A549 (cell line): ENCODE results near the gene GIT1. TPM values are rescaled to one million over a fixed set of nuclear protein-coding genes. Genes with fewer than 3 reads are reported as not detected.

Experiments
- ATAC-seq, 2 experiments: fragments of 200-7000 bp in 1 of 2; fragments of >200 bp in 1 of 2; cut with Nextera tagmentation in 1 of 2; cut with Tn5 transposase in 1 of 2; 3 replicates each; pipeline versions ENCODE4 v1.8.0 to v1.9.1; 2018 to 2020; ENCODE audit warnings: mild to moderate bottlenecking in 1 of 2, moderate library complexity in 1 of 2
- CTCF ChIA-PET: fragments of 300-600 bp; sonication (Branson Sonifier 250); formaldehyde crosslinking; extraction: SDS; loops from one replicate; lab custom pipeline; 2021; ENCODE audit warnings: antibody characterized with exemption, inconsistent platforms; lab: Yijun Ruan, JAX
- POLR2A ChIA-PET: fragments of 350-600 bp; formaldehyde crosslinking; extraction: SDS; loops from one replicate; lab custom pipeline; 2021; ENCODE audit warnings: antibody characterized with exemption, inconsistent platforms; lab: Yijun Ruan, JAX
- DNase-seq, 2 experiments: peaks; one replicate each; pipeline versions ENCODE4 v3.0.0 to v3.0.0-alpha.2; 2011 to 2016; ENCODE audit warnings: low read depth in 1 of 2, low spot score in 1 of 2
- FAIRE-seq: peaks from 2 replicates; lab custom pipeline; 2011; peaks lifted over from hg19 to GRCh38; lab: Jason Lieb, UNC
- H3K27ac ChIP-seq, 2 experiments: fragments of >200 bp; sonication (Bioruptor Twin); formaldehyde crosslinking; 3 replicates each; pipeline ENCODE4 v1.5.1; 2016 to 2017
- H3K4me1 ChIP-seq: fragments of >200 bp; sonication (Bioruptor Twin); formaldehyde crosslinking; 3 replicates; pipeline ENCODE4 v1.6.1; 2016
- H3K4me2 ChIP-seq: fragments of >200 bp; sonication (Bioruptor Twin); formaldehyde crosslinking; 3 replicates; pipeline ENCODE4 v1.6.1; 2016
- H3K4me3 ChIP-seq: fragments of >200 bp; sonication (Bioruptor Twin); formaldehyde crosslinking; 3 replicates; pipeline ENCODE4 v1.5.1; 2016
- H3K9me3 ChIP-seq: fragments of >200 bp; sonication (Bioruptor Twin); formaldehyde crosslinking; 3 replicates; pipeline ENCODE4 v1.6.1; 2016
- CBX2 ChIP-seq: fragments of 200-600 bp; sonication (generic); IDR thresholded peaks from 2 replicates; pipeline ENCODE4 v1.6.1; 2016; ENCODE audit warnings: low read depth, mild to moderate bottlenecking, borderline replicate concordance
- CHD2 ChIP-seq: fragments of 150-350 bp; IDR thresholded peaks from 2 replicates; pipeline ENCODE4 v1.6.1; 2014; ENCODE audit warnings: low read length; ENCODE audit not compliant: partially characterized antibody
- CHD4 ChIP-seq: fragments of 200-600 bp; sonication (generic); IDR thresholded peaks from 2 replicates; pipeline ENCODE4 v1.6.1; 2016; ENCODE audit warnings: antibody characterized with exemption, mild to moderate bottlenecking, borderline replicate concordance
- EP300 ChIP-seq, 2 experiments: fragments of >200 bp; sonication (Bioruptor Twin); formaldehyde crosslinking; IDR thresholded peaks; 2 replicates in 1 of 2; 3 replicates in 1 of 2; pipeline ENCODE4 v1.6.1; 2016 to 2017
- ESRRA ChIP-seq: fragments of 150-350 bp; IDR thresholded peaks from 2 replicates; pipeline ENCODE4 v1.6.1; 2014; ENCODE audit warnings: mild to moderate bottlenecking, low read length, borderline replicate concordance
- FOSL2 ChIP-seq, 2 experiments: fragments of 450-650 bp in 1 of 2; fragments of >200 bp in 1 of 2; sonication (Bioruptor Twin) in 1 of 2; formaldehyde crosslinking; IDR thresholded peaks; 2 replicates each; pipeline versions ENCODE4 v1.5.0 to v1.6.1; 2016 to 2020; ENCODE audit warnings: mild to moderate bottlenecking in 1 of 2, moderate library complexity in 1 of 2
- GATA3 ChIP-seq: IDR thresholded peaks from 2 replicates; pipeline ENCODE4 v1.6.1; 2012; ENCODE audit warnings: borderline replicate concordance
- HOXA7 ChIP-seq: fragments of 250-450 bp; sonication (Bioruptor Pico); IDR thresholded peaks from 2 replicates; pipeline ENCODE4 v1.5.0; 2020; ENCODE audit warnings: mild to moderate bottlenecking, moderate library complexity
- HOXB13 ChIP-seq: fragments of 250-450 bp; sonication (Bioruptor Pico); IDR thresholded peaks from 2 replicates; pipeline ENCODE4 v1.5.0; 2020; ENCODE audit warnings: low read depth, mild to moderate bottlenecking, moderate library complexity
- JUN ChIP-seq, 2 experiments: fragments of >200 bp; sonication (Bioruptor Twin); formaldehyde crosslinking; IDR thresholded peaks; 2 replicates in 1 of 2; 3 replicates in 1 of 2; pipeline ENCODE4 v1.6.1; 2016 to 2017
- JUNB ChIP-seq: fragments of >200 bp; sonication (Bioruptor Twin); formaldehyde crosslinking; IDR thresholded peaks from 2 replicates; pipeline ENCODE4 v1.6.1; 2016
- MYC ChIP-seq: IDR thresholded peaks from 2 replicates; pipeline ENCODE4 v1.6.1; 2012; ENCODE audit warnings: mild to moderate bottlenecking, inconsistent platforms, low read length, improper control_type of control experiment, borderline replicate concordance
- PHF8 ChIP-seq: fragments of 200-600 bp; sonication (generic); IDR thresholded peaks from 2 replicates; pipeline ENCODE4 v1.6.1; 2016; ENCODE audit warnings: low read depth, mild to moderate bottlenecking, antibody characterized with exemption, moderate library complexity, borderline replicate concordance
- POLR2A ChIP-seq: IDR thresholded peaks from 2 replicates; pipeline ENCODE4 v1.6.1; 2012; ENCODE audit warnings: mild to moderate bottlenecking, low read length
- RFX5 ChIP-seq: fragments of 450-650 bp; IDR thresholded peaks from 2 replicates; pipeline ENCODE4 v1.7.1; 2014; ENCODE audit warnings: antibody characterized with exemption, mild to moderate bottlenecking, moderate library complexity
- ZNF302 ChIP-seq: fragments of 250-450 bp; sonication (Bioruptor Pico); IDR thresholded peaks from 2 replicates; pipeline ENCODE4 v1.9.0; 2021; ENCODE audit warnings: inconsistent platforms, mild to moderate bottlenecking, moderate library complexity
- WGBS: methylation state at CpG from one replicate; pipeline ENCODE4 v1.1.6; 2017; ENCODE audit errors: missing lambda C conversion rate; 5-methylcytosine and 5-hydroxymethylcytosine counted together
- polyA minus RNA-seq: library from RNA; depleted of rRNA, polyadenylated mRNA; stranded (reverse); fragments of >200 nt; gene quantifications from 2 replicates; pipeline ENCODE4 v1.2.3, GENCODE V29; 2011; rRNA and poly(A)+ RNA removed
- polyA plus RNA-seq, 4 experiments: library from polyadenylated mRNA; depleted of rRNA in 3 of 4; stranded (reverse); fragments of >200 nt; fragmentation: RNase III in 1 of 4; extraction: RNeasy Plus Mini Kit Qiagen cat#74134 plus additional on column Dnase treatment in 1 of 4; gene quantifications; 2 replicates in 3 of 4; 3 replicates in 1 of 4; pipeline ENCODE4 v1.2.3, GENCODE V29; 2011 to 2017
- TF ChIP-seq, protein P1 (sequence below): IDR thresholded peaks from 2 replicates; pipeline ENCODE4 v1.6.1; 2012
- TF ChIP-seq, protein P2 (sequence below): IDR thresholded peaks from 2 replicates; pipeline ENCODE4 v1.6.1; 2012
- TF ChIP-seq, protein P3 (sequence below): fragments of >200 bp; sonication (Bioruptor Twin); formaldehyde crosslinking; IDR thresholded peaks from 3 replicates; pipeline ENCODE4 v1.6.1; 2016
- TF ChIP-seq, protein P4 (sequence below): fragments of >200 bp; sonication (Bioruptor Twin); formaldehyde crosslinking; IDR thresholded peaks from 3 replicates; pipeline ENCODE4 v1.5.1; 2016
- TF ChIP-seq, protein P5 (sequence below): fragments of 250-450 bp; sonication (Bioruptor Pico); IDR thresholded peaks from 2 replicates; pipeline ENCODE4 v1.5.0; 2021; ENCODE audit warnings: mild to moderate bottlenecking, moderate library complexity, borderline replicate concordance

GIT1 gene, protein sequence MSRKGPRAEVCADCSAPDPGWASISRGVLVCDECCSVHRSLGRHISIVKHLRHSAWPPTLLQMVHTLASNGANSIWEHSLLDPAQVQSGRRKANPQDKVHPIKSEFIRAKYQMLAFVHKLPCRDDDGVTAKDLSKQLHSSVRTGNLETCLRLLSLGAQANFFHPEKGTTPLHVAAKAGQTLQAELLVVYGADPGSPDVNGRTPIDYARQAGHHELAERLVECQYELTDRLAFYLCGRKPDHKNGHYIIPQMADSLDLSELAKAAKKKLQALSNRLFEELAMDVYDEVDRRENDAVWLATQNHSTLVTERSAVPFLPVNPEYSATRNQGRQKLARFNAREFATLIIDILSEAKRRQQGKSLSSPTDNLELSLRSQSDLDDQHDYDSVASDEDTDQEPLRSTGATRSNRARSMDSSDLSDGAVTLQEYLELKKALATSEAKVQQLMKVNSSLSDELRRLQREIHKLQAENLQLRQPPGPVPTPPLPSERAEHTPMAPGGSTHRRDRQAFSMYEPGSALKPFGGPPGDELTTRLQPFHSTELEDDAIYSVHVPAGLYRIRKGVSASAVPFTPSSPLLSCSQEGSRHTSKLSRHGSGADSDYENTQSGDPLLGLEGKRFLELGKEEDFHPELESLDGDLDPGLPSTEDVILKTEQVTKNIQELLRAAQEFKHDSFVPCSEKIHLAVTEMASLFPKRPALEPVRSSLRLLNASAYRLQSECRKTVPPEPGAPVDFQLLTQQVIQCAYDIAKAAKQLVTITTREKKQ
- 53.0 and 56.8 TPM in 2 replicates for polyA plus RNA-seq (2011; rRNA removed)
- 73.4 and 97.2 TPM in 2 replicates for polyA plus RNA-seq (2012; cell fraction: cytosol; rRNA removed)
- 121 and 187 TPM in 2 replicates for polyA plus RNA-seq (2012; cell fraction: nucleus; rRNA removed)
- 45.2 to 47.8 TPM (median 45.3 TPM) in 3 replicates for polyA plus RNA-seq (2017; fragmentation: RNase III; extraction: RNeasy Plus Mini Kit Qiagen cat#74134 plus additional on column Dnase treatment)
- polyA minus RNA-seq, result 104 and 105 TPM in 2 replicates

DNA sequence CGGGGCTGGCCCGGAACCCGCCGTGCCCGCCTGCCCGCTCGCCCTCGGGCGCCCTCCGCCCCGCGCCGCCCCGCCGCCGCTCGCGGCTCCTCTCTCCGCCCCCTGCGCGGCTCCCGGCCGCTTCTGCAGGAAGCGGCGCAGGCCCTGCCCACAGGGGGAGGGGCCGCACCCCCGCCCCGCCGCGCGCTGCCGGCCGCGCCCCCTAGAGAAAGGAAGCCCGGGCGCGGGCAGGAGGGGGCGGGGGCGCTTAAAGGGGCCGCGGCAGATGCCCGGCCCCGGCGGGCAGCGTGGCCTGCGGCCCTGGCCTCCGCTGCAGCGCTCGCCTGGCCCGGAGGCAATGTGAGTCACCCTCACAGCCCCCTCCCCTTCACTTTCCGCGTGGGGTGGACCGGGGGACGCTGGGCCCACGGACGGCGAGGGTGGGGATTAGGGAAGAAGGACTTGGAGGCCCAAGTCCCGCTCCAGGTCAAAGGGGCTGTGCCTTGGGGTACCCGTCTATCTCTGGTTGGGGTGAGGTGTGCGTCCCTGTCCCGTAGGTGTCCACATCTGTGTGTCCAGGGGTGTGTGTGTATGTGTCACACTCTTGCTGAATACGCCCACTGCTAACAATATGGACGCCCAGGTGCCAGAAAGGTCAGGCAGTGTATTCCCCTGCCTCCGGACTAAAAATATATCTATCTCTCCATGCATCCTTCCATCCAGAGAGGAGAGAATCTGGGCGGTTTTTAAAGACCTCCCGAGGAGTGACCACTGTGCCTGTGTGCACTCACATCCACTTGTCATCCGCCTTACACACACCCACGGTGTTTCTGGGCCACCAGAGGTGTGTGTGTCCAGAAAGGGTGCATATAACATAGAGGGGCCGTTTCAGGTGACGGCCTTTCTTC is at the start of gene GIT1:
TSS of gene GIT1 (minus strand) at position 125 of the 887 bp plus-strand sequence. CDS start 270 bp downstream, outside the sequence.
- Histone ChIP-seq H3K27ac (peak within 1 kb of the TSS; percentile 95 to 96), H3K4me1 (peaks cover 56% of the 10 kb centered on the region), H3K9me3 (no peaks in the 10 kb centered on the region), H3K4me2 (peak within 1 kb of the TSS; percentile 98), H3K4me3 (peak within 1 kb of the TSS; percentile 82)
- ChIA-PET CTCF (interaction anchor here (1.5 to 16.7 kb wide), 6 partner anchors 17 to 190 kb away, joined by 3 to 474 read pairs (median 170); partner anchors contain the start of genes ABHD15 and TP53I13), POLR2A (interaction anchor here (1.2 to 2.8 kb wide), 2 partner anchors 22 to 220 kb away, joined by 4 to 21 read pairs; partner anchors contain the start of genes ABHD15 and TP53I13)
- no peak for FAIRE-seq
- TF ChIP-seq ZNF302 (peak; percentile 24; the same call in 1 of the 2 replicates), JUN (IDR thresholded peaks at IDR 0.05) (peak in 1 of 2 experiments; percentile 56; a peak in 3 of 5 replicates), MYC (peak; percentile 75; the same call in 1 of the 2 replicates), EP300 (IDR thresholded peaks at IDR 0.05) (no peak), POLR2A (peak; percentile 63), FOSL2 (IDR thresholded peaks at IDR 0.05) (no peak), FOSL2 (CRISPR knock-in tag; IDR thresholded peaks at IDR 0.05) (peak; percentile 54), HOXB13 (CRISPR knock-in tag) (peak; percentile 64; the same call in 1 of the 2 replicates), CHD2 (no peak), PHF8 (peak; percentile 31; the same call in 1 of the 2 replicates), CBX2 (no peak), RFX5 (peak; percentile 18; the same call in 1 of the 2 replicates), ESRRA (no peak), HOXA7 (CRISPR knock-in tag) (no peak), GATA3 (0 out of 2 replicates have a peak, but pooled peaks have one; percentile 10), CHD4 (no peak), JUNB (no peak)
- TF ChIP-seq, protein P1, sequence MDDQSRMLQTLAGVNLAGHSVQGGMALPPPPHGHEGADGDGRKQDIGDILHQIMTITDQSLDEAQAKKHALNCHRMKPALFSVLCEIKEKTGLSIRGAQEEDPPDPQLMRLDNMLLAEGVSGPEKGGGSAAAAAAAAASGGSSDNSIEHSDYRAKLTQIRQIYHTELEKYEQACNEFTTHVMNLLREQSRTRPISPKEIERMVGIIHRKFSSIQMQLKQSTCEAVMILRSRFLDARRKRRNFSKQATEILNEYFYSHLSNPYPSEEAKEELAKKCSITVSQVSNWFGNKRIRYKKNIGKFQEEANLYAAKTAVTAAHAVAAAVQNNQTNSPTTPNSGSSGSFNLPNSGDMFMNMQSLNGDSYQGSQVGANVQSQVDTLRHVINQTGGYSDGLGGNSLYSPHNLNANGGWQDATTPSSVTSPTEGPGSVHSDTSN, result no peak
- TF ChIP-seq, protein P2, sequence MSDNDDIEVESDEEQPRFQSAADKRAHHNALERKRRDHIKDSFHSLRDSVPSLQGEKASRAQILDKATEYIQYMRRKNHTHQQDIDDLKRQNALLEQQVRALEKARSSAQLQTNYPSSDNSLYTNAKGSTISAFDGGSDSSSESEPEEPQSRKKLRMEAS, result peak; percentile 55
- TF ChIP-seq, protein P3, sequence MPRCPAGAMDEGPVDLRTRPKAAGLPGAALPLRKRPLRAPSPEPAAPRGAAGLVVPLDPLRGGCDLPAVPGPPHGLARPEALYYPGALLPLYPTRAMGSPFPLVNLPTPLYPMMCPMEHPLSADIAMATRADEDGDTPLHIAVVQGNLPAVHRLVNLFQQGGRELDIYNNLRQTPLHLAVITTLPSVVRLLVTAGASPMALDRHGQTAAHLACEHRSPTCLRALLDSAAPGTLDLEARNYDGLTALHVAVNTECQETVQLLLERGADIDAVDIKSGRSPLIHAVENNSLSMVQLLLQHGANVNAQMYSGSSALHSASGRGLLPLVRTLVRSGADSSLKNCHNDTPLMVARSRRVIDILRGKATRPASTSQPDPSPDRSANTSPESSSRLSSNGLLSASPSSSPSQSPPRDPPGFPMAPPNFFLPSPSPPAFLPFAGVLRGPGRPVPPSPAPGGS, result 0 out of 3 replicates have a peak, but pooled peaks have one; percentile 30
- TF ChIP-seq, protein P4, sequence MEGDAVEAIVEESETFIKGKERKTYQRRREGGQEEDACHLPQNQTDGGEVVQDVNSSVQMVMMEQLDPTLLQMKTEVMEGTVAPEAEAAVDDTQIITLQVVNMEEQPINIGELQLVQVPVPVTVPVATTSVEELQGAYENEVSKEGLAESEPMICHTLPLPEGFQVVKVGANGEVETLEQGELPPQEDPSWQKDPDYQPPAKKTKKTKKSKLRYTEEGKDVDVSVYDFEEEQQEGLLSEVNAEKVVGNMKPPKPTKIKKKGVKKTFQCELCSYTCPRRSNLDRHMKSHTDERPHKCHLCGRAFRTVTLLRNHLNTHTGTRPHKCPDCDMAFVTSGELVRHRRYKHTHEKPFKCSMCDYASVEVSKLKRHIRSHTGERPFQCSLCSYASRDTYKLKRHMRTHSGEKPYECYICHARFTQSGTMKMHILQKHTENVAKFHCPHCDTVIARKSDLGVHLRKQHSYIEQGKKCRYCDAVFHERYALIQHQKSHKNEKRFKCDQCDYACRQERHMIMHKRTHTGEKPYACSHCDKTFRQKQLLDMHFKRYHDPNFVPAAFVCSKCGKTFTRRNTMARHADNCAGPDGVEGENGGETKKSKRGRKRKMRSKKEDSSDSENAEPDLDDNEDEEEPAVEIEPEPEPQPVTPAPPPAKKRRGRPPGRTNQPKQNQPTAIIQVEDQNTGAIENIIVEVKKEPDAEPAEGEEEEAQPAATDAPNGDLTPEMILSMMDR, result no peak
- TF ChIP-seq, protein P5, sequence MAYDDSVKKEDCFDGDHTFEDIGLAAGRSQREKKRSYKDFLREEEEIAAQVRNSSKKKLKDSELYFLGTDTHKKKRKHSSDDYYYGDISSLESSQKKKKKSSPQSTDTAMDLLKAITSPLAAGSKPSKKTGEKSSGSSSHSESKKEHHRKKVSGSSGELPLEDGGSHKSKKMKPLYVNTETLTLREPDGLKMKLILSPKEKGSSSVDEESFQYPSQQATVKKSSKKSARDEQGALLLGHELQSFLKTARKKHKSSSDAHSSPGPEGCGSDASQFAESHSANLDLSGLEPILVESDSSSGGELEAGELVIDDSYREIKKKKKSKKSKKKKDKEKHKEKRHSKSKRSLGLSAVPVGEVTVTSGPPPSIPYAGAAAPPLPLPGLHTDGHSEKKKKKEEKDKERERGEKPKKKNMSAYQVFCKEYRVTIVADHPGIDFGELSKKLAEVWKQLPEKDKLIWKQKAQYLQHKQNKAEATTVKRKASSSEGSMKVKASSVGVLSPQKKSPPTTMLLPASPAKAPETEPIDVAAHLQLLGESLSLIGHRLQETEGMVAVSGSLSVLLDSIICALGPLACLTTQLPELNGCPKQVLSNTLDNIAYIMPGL, result no peak
- WGBS, result 7% methylated on average over 26 of the region's 70 CpGs
- DNase-seq, result peak; percentile 85 to 92
- peak; percentile 21 to 40 for ATAC-seq
